D341Med (cell line): ENCODE results near the gene UBE2C.
A peak's percentile ranks its signal among the peaks of the same experiment; 100 is the strongest.
"Not testable (repeated sequence)": the region's sequence is repeated elsewhere in the genome, so short reads cannot be mapped to it uniquely, and the experiment has no call there.

Source experiments
- DNase-seq: peaks from one replicate; pipeline ENCODE4 v3.0.0; 2012; ENCODE audit warnings: low spot score

Gene UBE2C

GRCh38 chr20:45812157-45813005, at the start of gene UBE2C:
TSS of gene UBE2C (plus strand) at chr20:45812644. CDS start at chr20:45812696, 52 bp downstream.
- DNase-seq, result peak; percentile 98

- DNase-seq, result not testable (repeated sequence)
Measured at GRCh38 chr20:45764618-45765282, 47.7 kb upstream of the UBE2C start.

- no peak for DNase-seq
Measured at GRCh38 chr20:45765307-45765875, 47.1 kb upstream of the UBE2C start.

GRCh38 chr20:45765980-45766379, 46.5 kb upstream of the UBE2C start:
- DNase-seq, result no peak

GRCh38 chr20:45768479-45768878, 44.0 kb upstream of the UBE2C start:
- DNase-seq, result no peak

- peak; percentile 80 for DNase-seq
Measured at GRCh38 chr20:45771182-45771759, 41.2 kb upstream of the UBE2C start.

- no peak for DNase-seq
Measured at GRCh38 chr20:45772693-45773092, 39.8 kb upstream of the UBE2C start.

- DNase-seq, result no peak
Measured at GRCh38 chr20:45774945-45775344, 37.5 kb upstream of the UBE2C start.

GRCh38 chr20:45775411-45775810, 37.0 kb upstream of the UBE2C start:
- no peak for DNase-seq

GRCh38 chr20:45776931-45777330, 35.5 kb upstream of the UBE2C start:
- DNase-seq, result no peak

GRCh38 chr20:45779011-45779915, 33.2 kb upstream of the UBE2C start:
- no peak for DNase-seq

GRCh38 chr20:45780159-45780558, 32.3 kb upstream of the UBE2C start:
- DNase-seq, result no peak

- no peak for DNase-seq
Measured at GRCh38 chr20:45781391-45781931, 31.0 kb upstream of the UBE2C start.

GRCh38 chr20:45782890-45783289, 29.6 kb upstream of the UBE2C start:
- no peak for DNase-seq

- no peak for DNase-seq
Measured at GRCh38 chr20:45783656-45784294, 28.7 kb upstream of the UBE2C start.

- no peak for DNase-seq
Measured at GRCh38 chr20:45788351-45788750, 24.1 kb upstream of the UBE2C start.

GRCh38 chr20:45792317-45793118, 19.9 kb upstream of the UBE2C start:
- no peak for DNase-seq

- no peak for DNase-seq
Measured at GRCh38 chr20:45796337-45797065, 15.9 kb upstream of the UBE2C start.

- not testable (repeated sequence) for DNase-seq
Measured at GRCh38 chr20:45797510-45797909, 14.9 kb upstream of the UBE2C start.
